Spleen (tissue), 11 donors: ENCODE measurements around the gene BCAS4. TPM values are rescaled to one million over a fixed set of nuclear protein-coding genes. Genes with fewer than 3 reads are reported as not detected.

ENCODE experiments used
- DNase-seq: peaks from one replicate; pipeline ENCODE4 v3.0.0-alpha.2; 2020
- H3K27ac ChIP-seq, 8 donors: fragments of 200-600 bp; sonication (generic) in 7 of 8; 1 replicate in 4 of 8; 2 replicates in 4 of 8; pipeline versions ENCODE4 v1.5.0 to v1.8.0; 2016 to 2021; ENCODE audit warnings: inconsistent platforms in 4 of 8, mild to moderate bottlenecking in 4 of 8, moderate library complexity in 1 of 8
- H3K27me3 ChIP-seq, 7 donors: fragments of 200-600 bp; sonication (generic) in 6 of 7; replicated peaks in 1 of 7; 1 replicate in 4 of 7; 2 replicates in 3 of 7; pipeline versions ENCODE4 v1.5.0 to v1.8.0; 2016 to 2021; ENCODE audit warnings: inconsistent platforms in 3 of 7, mild to moderate bottlenecking in 1 of 7
- H3K36me3 ChIP-seq, 6 donors: fragments of 200-600 bp; sonication (generic) in 5 of 6; 1 replicate in 4 of 6; 2 replicates in 2 of 6; pipeline versions ENCODE4 v1.5.0 to v1.8.0; 2016 to 2021; ENCODE audit warnings: inconsistent platforms in 2 of 6
- H3K4me1 ChIP-seq, 6 donors: fragments of 200-600 bp; sonication (generic) in 5 of 6; 1 replicate in 3 of 6; 2 replicates in 3 of 6; pipeline versions ENCODE4 v1.5.0 to v1.8.0; 2016 to 2021; ENCODE audit warnings: inconsistent platforms in 3 of 6
- H3K4me3 ChIP-seq, 8 donors: fragments of 200-600 bp; sonication (generic) in 7 of 8; 1 replicate in 4 of 8; 2 replicates in 4 of 8; pipeline versions ENCODE4 v1.5.0 to v1.8.0; 2016 to 2021; ENCODE audit warnings: inconsistent platforms in 4 of 8, mild to moderate bottlenecking in 4 of 8, moderate library complexity in 2 of 8
- H3K9me3 ChIP-seq, 8 donors: fragments of 200-600 bp; sonication (generic) in 7 of 8; 1 replicate in 4 of 8; 2 replicates in 4 of 8; pipeline versions ENCODE4 v1.5.0 to v1.8.0; 2016 to 2021; ENCODE audit warnings: inconsistent platforms in 4 of 8
- CTCF ChIP-seq, 11 experiments: fragments of 200-600 bp in 7 of 11; fragments of 450-650 bp in 4 of 11; sonication (generic) in 4 of 11; IDR thresholded peaks in 8 of 11; conservative IDR thresholded peaks in 3 of 11; 1 replicate in 7 of 11; 2 replicates in 4 of 11; pipeline versions ENCODE4 v1.4.0 to v1.8.0; 2016 to 2021; ENCODE audit warnings: antibody characterized with exemption in 11 of 11, inconsistent platforms in 4 of 11, mild to moderate bottlenecking in 1 of 11
- POLR2A ChIP-seq, 3 donors: fragments of 450-650 bp; IDR thresholded peaks; one replicate each; pipeline ENCODE4 v1.5.1; 2017; ENCODE audit warnings: antibody characterized with exemption in 3 of 3, mild to moderate bottlenecking in 1 of 3
- POLR2AphosphoS5 ChIP-seq, 3 donors: sonication (generic); formaldehyde crosslinking; IDR thresholded peaks; one replicate each; pipeline ENCODE4 v1.5.1; 2017; ENCODE audit warnings: antibody characterized with exemption in 3 of 3
- WGBS, 5 donors: extraction: QIAGEN DNeasy Blood & Tissue Kit in 3 of 5; methylation state at CpG; one replicate each; pipeline versions ENCODE4 v1.1.5 to v1.1.7; 2013 to 2018; 5-methylcytosine and 5-hydroxymethylcytosine counted together
- intact Hi-C: fragments of 100-400 bp; cut with DNase I; formaldehyde crosslinking; loops from one replicate; pipeline ENCODE4 v1.15.0; 2023; ENCODE audit warnings: low total_unique reads
- polyA plus RNA-seq, 3 donors: library from polyadenylated mRNA; stranded (reverse); fragments of 200-250 nt; gene quantifications; one replicate each; pipeline ENCODE4 v1.2.1, GENCODE V29; 2013
- total RNA-seq, 7 donors: library from RNA; depleted of rRNA in 3 of 7; stranded (reverse); fragments of >200 nt in 3 of 7; fragmentation: NEBNext Ultra II Directional in 4 of 7; extraction: Animal tissue kit (Norgen Biotek cat#: 25700) in 4 of 7; gene quantifications; one replicate each; pipeline versions ENCODE4 v1.1.0 to v1.2.1, GENCODE V29; 2016 to 2021
- donor health status: healthy with polysubstance abuse.
- donor health status: DM: no; HTN: no; CAD: no; lungs with moderate emphysema.
- donor health status: DM: no; HTN: no; CAD: no.
- donor health status: Bipolar disorder and iron deficiency.
- donor health status: healthy.
- donor health status: DM: no; HTN: no; CAD: no.
- donor health status: DM: yes; HTN: yes; CAD: no.

Gene BCAS4
- total and polyA plus RNA-seq, 10 donors: 11.8 to 33.3 (median 19.7) TPM

- no peaks in the 10 kb centered on the region for H3K27me3 ChIP-seq
- TF ChIP-seq POLR2A (IDR thresholded peaks at IDR 0.05): no peak
- no peak for TF ChIP-seq POLR2AphosphoS5 (IDR thresholded peaks at IDR 0.05)
- TF ChIP-seq CTCF (IDR thresholded peaks at IDR 0.05 in 8 of 11, conservative IDR thresholded peaks at IDR 0.05 in 3 of 11): no peak
- H3K9me3 ChIP-seq: no peaks in the 10 kb centered on the region
- H3K4me1 ChIP-seq: no peaks in the 10 kb centered on the region
- no peaks in the 10 kb centered on the region for H3K36me3 ChIP-seq
- intact Hi-C loops: no loop called here
- no peak overlapping the region for H3K27ac ChIP-seq
- WGBS, 5 donors: 86 to 96% (median 89%) methylated on average over 2 of the region's 2 CpGs
- no peak overlapping the region for H3K4me3 ChIP-seq
- no peak for DNase-seq
These were observed 38.4 kb upstream of the BCAS4 start for GRCh38 chr20:50756447-50756846.

- no peaks in the 10 kb centered on the region for H3K9me3 ChIP-seq
- intact Hi-C loops: no loop called here
- no peaks in the 10 kb centered on the region for H3K36me3 ChIP-seq
- no peak for DNase-seq
- no peaks in the 10 kb centered on the region for H3K27me3 ChIP-seq
- no peak overlapping the region for H3K27ac ChIP-seq
- 89 to 92% (median 91%) methylated on average over 5 of the region's 5 CpGs for WGBS, 5 donors
- TF ChIP-seq POLR2AphosphoS5 (IDR thresholded peaks at IDR 0.05): no peak
- TF ChIP-seq POLR2A (IDR thresholded peaks at IDR 0.05): no peak
- no peak for TF ChIP-seq CTCF (IDR thresholded peaks at IDR 0.05 in 8 of 11, conservative IDR thresholded peaks at IDR 0.05 in 3 of 11)
- H3K4me1 ChIP-seq: no peaks in the 10 kb centered on the region
- no peak overlapping the region for H3K4me3 ChIP-seq
These were observed 36.4 kb upstream of the BCAS4 start for GRCh38 chr20:50758469-50758868.

DNA sequence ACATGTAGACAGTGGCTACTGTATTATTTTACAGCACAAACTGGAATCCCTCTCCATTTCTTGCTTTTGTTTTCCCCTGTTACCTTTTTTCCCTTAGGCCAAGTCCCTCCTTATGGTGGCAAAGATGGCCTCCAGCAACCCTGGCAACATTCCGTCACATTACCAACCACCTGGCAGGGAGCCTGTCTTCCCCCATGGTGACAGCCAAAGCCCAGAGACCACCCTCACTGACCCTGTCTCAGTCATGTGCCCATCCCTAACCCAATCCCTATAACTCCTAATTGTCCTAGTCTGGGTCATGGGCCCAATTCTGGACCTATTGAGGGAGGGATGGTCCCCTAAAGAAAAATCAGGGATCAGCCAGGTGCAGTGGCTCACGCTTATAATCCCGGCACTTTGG lies 35.9 kb upstream of the BCAS4 start:
- 92 to 99% (median 95%) methylated on average over 3 of the region's 3 CpGs for WGBS, 5 donors

GRCh38 chr20:50759678-50760077 lies 35.2 kb upstream of the BCAS4 start:
- intact Hi-C loops: no loop called here
- Histone ChIP-seq H3K27ac (no peak overlapping the region), H3K27me3 (peaks cover 0 to 3% (median 0%) of the 10 kb centered on the region in 7 donors), H3K36me3 (no peaks in the 10 kb centered on the region), H3K9me3 (no peaks in the 10 kb centered on the region), H3K4me1 (no peaks in the 10 kb centered on the region), H3K4me3 (no peak overlapping the region)
- no peak for DNase-seq
- TF ChIP-seq POLR2A (IDR thresholded peaks at IDR 0.05) (no peak), CTCF (IDR thresholded peaks at IDR 0.05 in 8 of 11, conservative IDR thresholded peaks at IDR 0.05 in 3 of 11) (no peak), POLR2AphosphoS5 (IDR thresholded peaks at IDR 0.05) (no peak)
- WGBS, 5 donors: 69 to 94% (median 80%) methylated on average over 5 of the region's 5 CpGs

More for the DNA sequence above, 35.9 kb upstream of the BCAS4 start:
- Histone ChIP-seq H3K4me3 (no peak overlapping the region), H3K9me3 (no peaks in the 10 kb centered on the region), H3K27me3 (peaks cover 0 to 3% (median 0%) of the 10 kb centered on the region in 7 donors), H3K27ac (no peak overlapping the region), H3K36me3 (no peaks in the 10 kb centered on the region), H3K4me1 (no peaks in the 10 kb centered on the region)
- TF ChIP-seq CTCF (IDR thresholded peaks at IDR 0.05 in 8 of 11, conservative IDR thresholded peaks at IDR 0.05 in 3 of 11): no peak
- TF ChIP-seq POLR2A (IDR thresholded peaks at IDR 0.05): no peak
- TF ChIP-seq POLR2AphosphoS5 (IDR thresholded peaks at IDR 0.05): no peak
- no peak for DNase-seq
- intact Hi-C loops: no loop called here
